GM12878 (cell line): Measurements from ENCODE around the gene SNRNP200. TPM values are rescaled to one million over a fixed set of nuclear protein-coding genes. Genes with fewer than 3 reads are reported as not detected.

Experiments
- ATAC-seq: fragments of 200-7000 bp; cut with Tn5 transposase; 3 replicates; pipeline ENCODE4 v1.9.1; 2020; ENCODE audit warnings: mild to moderate bottlenecking, moderate library complexity
- BruUV-seq: library from RNA; stranded (reverse); fragments of 400-500 nt; replicated peaks from 2 replicates; lab custom pipeline; 2021; lab: Mats Ljungman, UMichigan
- CTCF ChIA-PET: fragments of 300-600 bp; sonication (Branson Sonifier 250); formaldehyde crosslinking; extraction: SDS; loops from one replicate; lab custom pipeline; 2021; ENCODE audit warnings: inconsistent platforms; lab: Yijun Ruan, JAX
- POLR2A ChIA-PET: fragments of 350-600 bp; formaldehyde crosslinking; extraction: SDS; loops from one replicate; lab custom pipeline; 2021; ENCODE audit warnings: inconsistent platforms; lab: Charles Lee
- RAD21 ChIA-PET: fragments of 300-600 bp; sonication (Branson Sonifier 250); formaldehyde crosslinking; loops from one replicate; lab custom pipeline; 2023; ENCODE audit warnings: antibody characterized with exemption; ENCODE audit not compliant: unreplicated experiment; lab: Charles Lee
- SMC1A ChIA-PET: fragments of 300-600 bp; sonication (Branson Sonifier 250); formaldehyde crosslinking; loops from one replicate; lab custom pipeline; 2023; ENCODE audit not compliant: unreplicated experiment, uncharacterized antibody; lab: Charles Lee
- DNase-seq: peaks from one replicate; pipeline ENCODE4 v3.0.0-alpha.2; 2011; ENCODE audit warnings: low read depth, low spot score
- FAIRE-seq: peaks from 3 replicates; lab custom pipeline; 2011; peaks lifted over from hg19 to GRCh38; lab: Jason Lieb, UNC
- H2AFZ ChIP-seq: 2 replicates; pipeline ENCODE4 v1.6.0; 2011; ENCODE audit warnings: low read depth, low read length, control low read depth; ENCODE audit not compliant: control insufficient read depth
- H3K27ac ChIP-seq: 2 replicates; pipeline ENCODE4 v1.5.1; 2011; ENCODE audit warnings: control low read depth; ENCODE audit not compliant: control insufficient read depth, insufficient read depth
- H3K27me3 ChIP-seq, 2 experiments: replicated peaks in 1 of 2; 2 replicates each; pipeline versions ENCODE4 v1.6.0 to v1.6.1; 2011; ENCODE audit warnings: low read length in 1 of 2; ENCODE audit not compliant: control insufficient read depth in 2 of 2, insufficient read depth in 2 of 2
- H3K36me3 ChIP-seq, 2 experiments: 2 replicates each; pipeline ENCODE4 v1.5.1; 2011; ENCODE audit warnings: low read length in 1 of 2; ENCODE audit not compliant: control insufficient read depth in 2 of 2, insufficient read depth in 2 of 2
- H3K4me1 ChIP-seq: 2 replicates; pipeline ENCODE4 v1.6.1; 2011; ENCODE audit warnings: mild to moderate bottlenecking, low read length, moderate library complexity, mixed read lengths; ENCODE audit not compliant: control insufficient read depth, insufficient read depth
- H3K4me2 ChIP-seq: 2 replicates; pipeline ENCODE4 v1.6.0; 2011; ENCODE audit warnings: control low read depth; ENCODE audit not compliant: control insufficient read depth, insufficient read depth
- H3K4me3 ChIP-seq: fragments of 200-600 bp; sonication (generic); 2 replicates; pipeline ENCODE4 v1.5.1; 2016
- H3K79me2 ChIP-seq: 2 replicates; pipeline ENCODE4 v1.6.0; 2011; ENCODE audit warnings: low read length; ENCODE audit not compliant: control insufficient read depth, insufficient read depth
- H3K9ac ChIP-seq: 2 replicates; pipeline ENCODE4 v1.8.0; 2011; ENCODE audit warnings: low read length, control low read depth, mixed read lengths; ENCODE audit not compliant: control insufficient read depth, insufficient read depth
- H3K9me3 ChIP-seq: replicated peaks from 3 replicates; pipeline ENCODE4 v1.5.1; 2011; ENCODE audit warnings: mild to moderate bottlenecking, low read length; ENCODE audit not compliant: control insufficient read depth, insufficient read depth
- H4K20me1 ChIP-seq: 2 replicates; pipeline ENCODE4 v1.6.0; 2011; ENCODE audit not compliant: control insufficient read depth, insufficient read depth
- BACH1 ChIP-seq: fragments of 450-650 bp; IDR thresholded peaks from 2 replicates; pipeline ENCODE4 v1.6.1; 2017; ENCODE audit warnings: mild to moderate bottlenecking, borderline replicate concordance
- CEBPB ChIP-seq, 2 experiments: fragments of 150-350 bp in 1 of 2; IDR thresholded peaks; 2 replicates each; pipeline ENCODE4 v1.6.1; 2012 to 2014; ENCODE audit warnings: low read depth in 2 of 2, low read length in 2 of 2, borderline replicate concordance in 1 of 2, inconsistent platforms in 1 of 2
- CHD1 ChIP-seq: IDR thresholded peaks from 2 replicates; pipeline ENCODE4 v1.6.1; 2012; ENCODE audit warnings: low read depth, low read length, improper control_type of control experiment
- MEF2A ChIP-seq: IDR thresholded peaks from 2 replicates; pipeline ENCODE4 v1.6.1; 2011; ENCODE audit warnings: low read depth, mild to moderate bottlenecking, low read length, moderate library complexity; ENCODE audit not compliant: insufficient read depth
- MTA2 ChIP-seq: fragments of 450-650 bp; IDR thresholded peaks from 2 replicates; pipeline ENCODE4 v1.6.1; 2016; ENCODE audit warnings: low read depth, mild to moderate bottlenecking, moderate library complexity
- MYC ChIP-seq: IDR thresholded peaks from 2 replicates; pipeline ENCODE4 v1.6.1; 2011; ENCODE audit warnings: mild to moderate bottlenecking, low read length, moderate library complexity, inconsistent platforms; ENCODE audit not compliant: insufficient read depth, insufficient replicate concordance, insufficient read length, severe bottlenecking
- SIN3A ChIP-seq: IDR thresholded peaks from 2 replicates; pipeline ENCODE4 v1.6.1; 2012; ENCODE audit warnings: low read depth, low read length, improper control_type of control experiment
- SP1 ChIP-seq: IDR thresholded peaks from one replicate; pipeline ENCODE4 v1.6.1; 2011; ENCODE audit warnings: low read depth, low read length
- STAT1 ChIP-seq: fragments of 450-650 bp; conservative IDR thresholded peaks from 2 replicates; pipeline ENCODE4 v1.6.1; 2014; ENCODE audit warnings: antibody characterized with exemption, mild to moderate bottlenecking
- TBL1XR1 ChIP-seq: IDR thresholded peaks from 2 replicates; pipeline ENCODE4 v1.6.1; 2012; ENCODE audit warnings: low read depth, low read length, improper control_type of control experiment
- WGBS: methylation state at CpG from one replicate; pipeline ENCODE4 v1.1.6; 2016; ENCODE audit warnings: low lambda C conversion rate; ENCODE audit not compliant: insufficient replicate concordance, insufficient coverage; ENCODE audit errors: missing lambda C conversion rate; 5-methylcytosine and 5-hydroxymethylcytosine counted together
- in situ Hi-C: fragments of 300-500 bp; cut with MboI; formaldehyde crosslinking; loops from 9 replicates; pipeline ENCODE4 v1.14.3; 2018; ENCODE audit warnings: mixed read lengths
- intact Hi-C: fragments of 100-400 bp; cut with micrococcal nuclease; formaldehyde crosslinking; loops from one replicate; pipeline ENCODE4 v1.14.2; 2022; ENCODE audit not compliant: unreplicated experiment
- polyA plus RNA-seq, 11 experiments: library from polyadenylated mRNA; depleted of rRNA in 4 of 11; unstranded in 6 of 11; stranded (reverse) in 5 of 11; fragments of >200 nt; fragmentation: Nextera tagmentation in 4 of 11; fragmentation: Illumina TruSeq in 1 of 11; extraction: Ambion mirVana in 4 of 11; extraction: Trizol in 1 of 11; gene quantifications; 1 replicate in 1 of 11; 2 replicates in 10 of 11; pipeline versions ENCODE4 v1.2.1 to v1.2.3, GENCODE V29; 2011 to 2016; ENCODE audit warnings: inconsistent platforms in 2 of 11, missing spikeins in 2 of 11, low read depth in 1 of 11
- total RNA-seq, 4 experiments: library from RNA; depleted of rRNA in 3 of 4; stranded (reverse); fragments of >200 nt in 3 of 4; fragmentation: Illumina TruSeq in 1 of 4; extraction: Trizol in 1 of 4; gene quantifications; 2 replicates each; pipeline versions ENCODE4 v1.2.1 to v1.2.3, GENCODE V29; 2013 to 2021
- TF ChIP-seq, protein P1 (sequence below): fragments of 450-650 bp; formaldehyde crosslinking; IDR thresholded peaks from 2 replicates; pipeline ENCODE4 v1.4.0; 2020; ENCODE audit warnings: mild to moderate bottlenecking, moderate library complexity
- TF ChIP-seq, protein P2 (sequence below): fragments of 450-650 bp; conservative IDR thresholded peaks from 2 replicates; pipeline ENCODE4 v1.6.1; 2017; ENCODE audit warnings: mild to moderate bottlenecking, moderate library complexity
- TF ChIP-seq, protein P3 (sequence below): fragments of 450-650 bp; IDR thresholded peaks from 2 replicates; pipeline ENCODE4 v1.6.1; 2017; ENCODE audit warnings: mild to moderate bottlenecking, moderate library complexity

The SNRNP200 gene
- total and polyA plus RNA-seq, 10 of the 15 experiments (the other 5 are each of a cell fraction or from before 2014, with no cell fraction given) = 59.2 to 176 (median 106) TPM

DNA sequence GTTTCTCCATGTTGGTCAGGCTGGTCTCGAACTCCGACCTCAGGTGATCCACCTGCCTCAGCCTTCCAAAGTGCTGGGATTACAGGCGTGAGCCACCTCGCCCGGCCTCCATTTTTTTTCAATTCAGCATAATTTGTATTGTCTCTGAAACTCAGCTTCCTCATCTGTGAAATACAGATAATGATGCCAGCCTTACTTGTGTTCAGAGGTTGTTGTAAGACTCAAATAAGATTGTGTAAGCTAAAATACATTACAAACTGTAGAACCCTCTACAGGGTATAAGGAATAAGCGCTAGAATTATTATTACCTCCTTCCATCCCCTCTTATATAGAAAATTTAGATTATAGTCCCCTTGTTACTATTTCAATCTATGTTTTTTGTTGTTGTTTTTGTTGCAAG lies 71.9 kb downstream of the SNRNP200 start:
- peak; percentile 14 for ATAC-seq
- ChIA-PET RAD21 (interaction anchor here (0.8 to 6.0 kb wide), 22 partner anchors 8 to 158 kb away, joined by 3 to 93 read pairs (median 6); partner anchors contain the start of genes ASTL, CIAO1, DUSP2 and STARD7), POLR2A (interaction anchor here (0.6 to 4.0 kb wide), 20 partner anchors 9 to 97 kb away, joined by 3 to 26 read pairs (median 4); partner anchors contain the start of gene STARD7), SMC1A (interaction anchor here (0.9 to 9.6 kb wide), 24 partner anchors 8 to 102 kb away, joined by 3 to 116 read pairs (median 7); partner anchors contain the start of gene STARD7), CTCF (interaction anchor here (0.8 to 5.6 kb wide), 21 partner anchors 8 to 276 kb away, joined by 3 to 76 read pairs (median 7); partner anchors contain the start of genes ASTL and STARD7)
- WGBS = 59% methylated on average over 6 of the region's 6 CpGs
- no peaks in the 10 kb centered on the region for H4K20me1 ChIP-seq
- H3K27ac ChIP-seq = peak overlapping the region; percentile 50; the same call in 1 of the 2 replicates
- H3K36me3 ChIP-seq = no peaks in the 10 kb centered on the region
- FAIRE-seq = no peak
- peak overlapping the region; percentile 17 for H3K4me2 ChIP-seq
- TF ChIP-seq STAT1 (no peak), CEBPB (IDR thresholded peaks at IDR 0.05; ENCODE audit: borderline replicate concordance in 1 of 2, low read depth in 2 of 2, low read length in 2 of 2) (no peak), MYC (no peak), BACH1 (no peak), TBL1XR1 (no peak), MEF2A (no peak), SP1 (no peak), CHD1 (no peak), SIN3A (no peak), MTA2 (no peak)
- TF ChIP-seq, protein P1, sequence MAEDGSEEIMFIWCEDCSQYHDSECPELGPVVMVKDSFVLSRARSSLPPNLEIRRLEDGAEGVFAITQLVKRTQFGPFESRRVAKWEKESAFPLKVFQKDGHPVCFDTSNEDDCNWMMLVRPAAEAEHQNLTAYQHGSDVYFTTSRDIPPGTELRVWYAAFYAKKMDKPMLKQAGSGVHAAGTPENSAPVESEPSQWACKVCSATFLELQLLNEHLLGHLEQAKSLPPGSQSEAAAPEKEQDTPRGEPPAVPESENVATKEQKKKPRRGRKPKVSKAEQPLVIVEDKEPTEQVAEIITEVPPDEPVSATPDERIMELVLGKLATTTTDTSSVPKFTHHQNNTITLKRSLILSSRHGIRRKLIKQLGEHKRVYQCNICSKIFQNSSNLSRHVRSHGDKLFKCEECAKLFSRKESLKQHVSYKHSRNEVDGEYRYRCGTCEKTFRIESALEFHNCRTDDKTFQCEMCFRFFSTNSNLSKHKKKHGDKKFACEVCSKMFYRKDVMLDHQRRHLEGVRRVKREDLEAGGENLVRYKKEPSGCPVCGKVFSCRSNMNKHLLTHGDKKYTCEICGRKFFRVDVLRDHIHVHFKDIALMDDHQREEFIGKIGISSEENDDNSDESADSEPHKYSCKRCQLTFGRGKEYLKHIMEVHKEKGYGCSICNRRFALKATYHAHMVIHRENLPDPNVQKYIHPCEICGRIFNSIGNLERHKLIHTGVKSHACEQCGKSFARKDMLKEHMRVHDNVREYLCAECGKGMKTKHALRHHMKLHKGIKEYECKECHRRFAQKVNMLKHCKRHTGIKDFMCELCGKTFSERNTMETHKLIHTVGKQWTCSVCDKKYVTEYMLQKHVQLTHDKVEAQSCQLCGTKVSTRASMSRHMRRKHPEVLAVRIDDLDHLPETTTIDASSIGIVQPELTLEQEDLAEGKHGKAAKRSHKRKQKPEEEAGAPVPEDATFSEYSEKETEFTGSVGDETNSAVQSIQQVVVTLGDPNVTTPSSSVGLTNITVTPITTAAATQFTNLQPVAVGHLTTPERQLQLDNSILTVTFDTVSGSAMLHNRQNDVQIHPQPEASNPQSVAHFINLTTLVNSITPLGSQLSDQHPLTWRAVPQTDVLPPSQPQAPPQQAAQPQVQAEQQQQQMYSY = no peak
- TF ChIP-seq, protein P2, sequence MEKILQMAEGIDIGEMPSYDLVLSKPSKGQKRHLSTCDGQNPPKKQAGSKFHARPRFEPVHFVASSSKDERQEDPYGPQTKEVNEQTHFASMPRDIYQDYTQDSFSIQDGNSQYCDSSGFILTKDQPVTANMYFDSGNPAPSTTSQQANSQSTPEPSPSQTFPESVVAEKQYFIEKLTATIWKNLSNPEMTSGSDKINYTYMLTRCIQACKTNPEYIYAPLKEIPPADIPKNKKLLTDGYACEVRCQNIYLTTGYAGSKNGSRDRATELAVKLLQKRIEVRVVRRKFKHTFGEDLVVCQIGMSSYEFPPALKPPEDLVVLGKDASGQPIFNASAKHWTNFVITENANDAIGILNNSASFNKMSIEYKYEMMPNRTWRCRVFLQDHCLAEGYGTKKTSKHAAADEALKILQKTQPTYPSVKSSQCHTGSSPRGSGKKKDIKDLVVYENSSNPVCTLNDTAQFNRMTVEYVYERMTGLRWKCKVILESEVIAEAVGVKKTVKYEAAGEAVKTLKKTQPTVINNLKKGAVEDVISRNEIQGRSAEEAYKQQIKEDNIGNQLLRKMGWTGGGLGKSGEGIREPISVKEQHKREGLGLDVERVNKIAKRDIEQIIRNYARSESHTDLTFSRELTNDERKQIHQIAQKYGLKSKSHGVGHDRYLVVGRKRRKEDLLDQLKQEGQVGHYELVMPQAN = no peak
- TF ChIP-seq, protein P3, sequence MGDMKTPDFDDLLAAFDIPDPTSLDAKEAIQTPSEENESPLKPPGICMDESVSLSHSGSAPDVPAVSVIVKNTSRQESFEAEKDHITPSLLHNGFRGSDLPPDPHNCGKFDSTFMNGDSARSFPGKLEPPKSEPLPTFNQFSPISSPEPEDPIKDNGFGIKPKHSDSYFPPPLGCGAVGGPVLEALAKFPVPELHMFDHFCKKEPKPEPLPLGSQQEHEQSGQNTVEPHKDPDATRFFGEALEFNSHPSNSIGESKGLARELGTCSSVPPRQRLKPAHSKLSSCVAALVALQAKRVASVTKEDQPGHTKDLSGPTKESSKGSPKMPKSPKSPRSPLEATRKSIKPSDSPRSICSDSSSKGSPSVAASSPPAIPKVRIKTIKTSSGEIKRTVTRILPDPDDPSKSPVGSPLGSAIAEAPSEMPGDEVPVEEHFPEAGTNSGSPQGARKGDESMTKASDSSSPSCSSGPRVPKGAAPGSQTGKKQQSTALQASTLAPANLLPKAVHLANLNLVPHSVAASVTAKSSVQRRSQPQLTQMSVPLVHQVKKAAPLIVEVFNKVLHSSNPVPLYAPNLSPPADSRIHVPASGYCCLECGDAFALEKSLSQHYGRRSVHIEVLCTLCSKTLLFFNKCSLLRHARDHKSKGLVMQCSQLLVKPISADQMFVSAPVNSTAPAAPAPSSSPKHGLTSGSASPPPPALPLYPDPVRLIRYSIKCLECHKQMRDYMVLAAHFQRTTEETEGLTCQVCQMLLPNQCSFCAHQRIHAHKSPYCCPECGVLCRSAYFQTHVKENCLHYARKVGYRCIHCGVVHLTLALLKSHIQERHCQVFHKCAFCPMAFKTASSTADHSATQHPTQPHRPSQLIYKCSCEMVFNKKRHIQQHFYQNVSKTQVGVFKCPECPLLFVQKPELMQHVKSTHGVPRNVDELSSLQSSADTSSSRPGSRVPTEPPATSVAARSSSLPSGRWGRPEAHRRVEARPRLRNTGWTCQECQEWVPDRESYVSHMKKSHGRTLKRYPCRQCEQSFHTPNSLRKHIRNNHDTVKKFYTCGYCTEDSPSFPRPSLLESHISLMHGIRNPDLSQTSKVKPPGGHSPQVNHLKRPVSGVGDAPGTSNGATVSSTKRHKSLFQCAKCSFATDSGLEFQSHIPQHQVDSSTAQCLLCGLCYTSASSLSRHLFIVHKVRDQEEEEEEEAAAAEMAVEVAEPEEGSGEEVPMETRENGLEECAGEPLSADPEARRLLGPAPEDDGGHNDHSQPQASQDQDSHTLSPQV = no peak
- intact Hi-C loops (no loop called here), in situ Hi-C loops (no loop called here)
- H3K79me2 ChIP-seq = no peaks in the 10 kb centered on the region
- H3K27me3 ChIP-seq = no peaks in the 10 kb centered on the region
- H3K9ac ChIP-seq = no peak overlapping the region
- no peak for DNase-seq
- BruUV-seq = no TSS peak
- H3K4me1 ChIP-seq = peaks cover 21% of the 10 kb centered on the region
- no peak overlapping the region for H2AFZ ChIP-seq
- no peaks in the 10 kb centered on the region for H3K9me3 ChIP-seq
- H3K4me3 ChIP-seq = no peak overlapping the region
